Head of caudate nucleus (tissue), 42 donors: ENCODE data around the gene FNDC1.

Source experiments
- DNase-seq, 42 donors: peaks; one replicate each; pipeline versions ENCODE4 v3.0.0 to v3.0.0-alpha.2; 2020 to 2021; ENCODE audit warnings: mixed read lengths in 7 of 42
- intact Hi-C: fragments of 100-400 bp; cut with DNase I; formaldehyde crosslinking; loops from one replicate; pipeline ENCODE4 v1.15.0; 2022

Gene FNDC1

DNA sequence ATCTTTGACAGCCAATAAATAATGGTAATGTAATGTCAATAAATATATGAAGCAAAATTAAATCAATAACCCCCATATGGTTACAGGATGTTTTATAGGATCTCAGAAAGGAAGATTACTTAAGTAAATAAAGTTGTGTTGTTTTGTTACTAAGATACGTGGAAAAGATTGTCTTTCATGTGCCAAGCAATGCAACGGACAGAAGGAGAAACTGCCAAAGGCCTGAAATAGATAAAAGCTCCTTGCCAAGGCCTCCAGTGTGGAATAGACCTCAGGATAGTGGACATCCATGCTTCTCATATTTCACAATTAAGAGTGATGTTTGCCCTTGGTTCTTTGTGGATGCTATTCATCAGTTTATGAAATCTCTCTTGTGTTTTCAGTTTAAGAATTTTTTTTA lies 16.4 kb upstream of the FNDC1 start:
- intact Hi-C loops = no loop called here
- DNase-seq = no peak

DNA sequence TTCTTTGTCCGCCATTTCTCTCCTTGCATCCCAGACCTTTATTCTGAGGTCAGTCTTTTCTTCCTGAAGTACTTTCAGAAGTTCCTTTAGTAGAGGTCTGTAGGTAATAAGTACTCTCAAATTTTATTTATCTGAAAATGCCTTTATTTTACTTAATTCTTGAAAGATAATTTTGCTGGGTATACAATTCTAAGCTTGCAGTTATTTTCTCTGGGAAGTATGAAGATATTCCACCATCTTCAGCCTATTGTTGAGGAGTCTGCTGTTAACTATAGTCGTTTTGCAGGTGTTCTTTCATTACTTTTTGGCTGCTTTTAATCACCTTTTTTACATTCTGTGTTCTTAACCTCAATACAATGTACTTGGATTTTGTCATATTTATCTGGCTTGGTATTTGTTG lies 13.5 kb upstream of the FNDC1 start:
- DNase-seq = no peak
- intact Hi-C loops = no loop called here

- no peak for DNase-seq
- intact Hi-C loops = no loop called here
Measured at GRCh38 chr6:159156089-159156488, 13.1 kb upstream of the FNDC1 start.

GRCh38 chr6:159157431-159157830 lies 11.8 kb upstream of the FNDC1 start:
- intact Hi-C loops = no loop called here
- no peak for DNase-seq

DNA sequence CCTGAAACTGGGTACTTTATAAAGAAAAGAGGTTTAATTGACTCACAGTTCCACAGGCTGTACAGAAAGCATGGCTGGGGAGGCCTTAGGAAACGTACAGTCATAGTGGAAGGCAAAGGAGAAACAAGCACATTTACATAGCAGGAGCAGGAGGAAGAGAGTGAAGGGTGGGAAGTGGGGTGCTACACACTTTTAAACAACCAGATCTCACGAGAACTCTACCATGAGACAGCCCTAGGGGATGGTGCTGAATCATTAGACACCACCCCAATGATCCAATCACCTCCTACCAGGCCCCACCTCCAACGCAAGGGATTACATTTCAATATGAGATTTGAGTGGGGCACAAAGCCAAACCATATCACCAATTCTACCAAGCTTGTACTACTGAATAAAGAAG lies 7.4 kb upstream of the FNDC1 start:
- no peak for DNase-seq
- intact Hi-C loops = no loop called here

GRCh38 chr6:159163901-159164370 lies 5.3 kb upstream of the FNDC1 start:
- no peak for DNase-seq
- intact Hi-C loops = no loop called here

- intact Hi-C loops = no loop called here
- DNase-seq = no peak
Measured at GRCh38 chr6:159168536-159169192, 536 bp upstream of the FNDC1 start.

GRCh38 chr6:159169557-159170332 lies 545 bp downstream of the FNDC1 start:
- intact Hi-C loops = loop anchor here (10.0 kb wide), 1 partner anchor 475 kb away; no protein-coding TSS in a partner anchor

DNA sequence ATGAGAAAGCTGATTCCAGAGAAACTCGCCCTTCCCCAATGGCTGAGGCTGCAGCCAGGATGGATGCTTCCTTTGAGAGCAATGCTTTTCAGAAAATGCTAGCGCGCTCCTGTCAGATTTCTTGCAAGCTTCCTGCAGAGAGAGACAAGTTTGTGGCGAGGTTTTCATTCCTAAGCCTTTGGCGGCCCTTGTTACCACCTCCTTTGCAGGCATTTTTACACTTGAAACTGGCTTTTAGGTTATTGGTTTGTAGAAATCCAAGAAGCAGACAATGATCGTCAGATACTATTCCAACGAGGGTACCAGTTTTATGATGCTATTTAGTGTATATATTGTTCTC lies 1.1 kb downstream of the FNDC1 start:
- intact Hi-C loops = loop anchor here (10.0 kb wide), 1 partner anchor 474 kb away; no protein-coding TSS in a partner anchor
- DNase-seq = no peak

More at GRCh38 chr6:159169557-159170332, 545 bp downstream of the FNDC1 start:
- peak in 15 of 42 donors; percentile 4 to 41 (median 17) for DNase-seq

DNA sequence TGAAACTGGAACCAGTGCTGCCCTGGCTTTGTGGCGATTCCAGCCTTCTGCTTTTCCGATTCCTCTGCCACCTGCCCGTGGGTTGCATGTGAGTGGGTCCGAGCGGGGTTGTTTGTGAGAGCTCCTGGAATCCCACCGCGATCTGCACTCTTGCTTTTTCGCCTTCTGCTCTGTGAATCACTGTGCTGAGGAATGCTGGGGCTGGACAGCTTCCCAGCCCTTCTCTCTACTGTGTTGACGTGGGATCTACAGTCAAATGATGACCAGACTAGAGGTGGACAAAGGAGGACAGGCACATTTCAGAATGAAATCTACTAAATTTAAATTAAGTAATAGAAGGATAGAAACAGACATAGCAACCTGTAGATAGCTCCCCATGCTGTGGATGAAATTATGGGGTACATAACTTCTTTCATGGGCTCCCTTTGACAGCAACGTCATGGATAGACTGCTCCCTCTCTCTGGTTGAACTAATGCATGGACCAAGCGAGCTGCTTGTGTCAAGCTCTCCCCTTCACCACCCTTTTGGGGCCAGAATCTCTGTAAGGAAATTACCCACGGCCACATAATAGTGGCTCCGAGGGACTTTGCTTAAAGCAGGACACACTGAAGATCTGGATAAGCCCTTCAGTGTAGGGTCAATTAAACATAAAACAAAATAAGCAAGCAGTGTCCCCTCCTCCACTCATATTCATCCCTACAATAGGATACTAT lies 2.0 kb downstream of the FNDC1 start:
- intact Hi-C loops = loop anchor here (10.0 kb wide), 1 partner anchor 474 kb away; no protein-coding TSS in a partner anchor
- DNase-seq = no peak

DNA sequence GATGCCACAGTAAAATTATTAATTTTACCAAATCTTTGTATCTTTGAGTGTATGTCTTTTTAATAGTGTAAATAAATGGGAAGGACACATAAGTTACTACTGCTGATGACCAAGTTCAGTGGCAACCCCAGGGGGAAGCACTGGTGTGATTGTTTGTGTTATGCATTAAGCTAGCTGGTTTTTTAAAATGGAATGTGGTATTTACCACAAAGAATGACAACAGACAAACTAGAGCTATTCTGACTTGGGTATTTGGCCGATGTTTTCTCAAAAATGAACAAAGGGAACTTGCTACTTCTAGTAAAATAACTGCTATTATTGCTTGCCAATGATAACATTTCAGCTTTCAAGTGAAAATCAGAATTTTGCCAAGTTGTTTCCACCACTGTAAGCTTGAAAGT lies 2.9 kb downstream of the FNDC1 start:
- intact Hi-C loops = loop anchor here (10.0 kb wide), 1 partner anchor 473 kb away; no protein-coding TSS in a partner anchor
- DNase-seq = no peak

DNA sequence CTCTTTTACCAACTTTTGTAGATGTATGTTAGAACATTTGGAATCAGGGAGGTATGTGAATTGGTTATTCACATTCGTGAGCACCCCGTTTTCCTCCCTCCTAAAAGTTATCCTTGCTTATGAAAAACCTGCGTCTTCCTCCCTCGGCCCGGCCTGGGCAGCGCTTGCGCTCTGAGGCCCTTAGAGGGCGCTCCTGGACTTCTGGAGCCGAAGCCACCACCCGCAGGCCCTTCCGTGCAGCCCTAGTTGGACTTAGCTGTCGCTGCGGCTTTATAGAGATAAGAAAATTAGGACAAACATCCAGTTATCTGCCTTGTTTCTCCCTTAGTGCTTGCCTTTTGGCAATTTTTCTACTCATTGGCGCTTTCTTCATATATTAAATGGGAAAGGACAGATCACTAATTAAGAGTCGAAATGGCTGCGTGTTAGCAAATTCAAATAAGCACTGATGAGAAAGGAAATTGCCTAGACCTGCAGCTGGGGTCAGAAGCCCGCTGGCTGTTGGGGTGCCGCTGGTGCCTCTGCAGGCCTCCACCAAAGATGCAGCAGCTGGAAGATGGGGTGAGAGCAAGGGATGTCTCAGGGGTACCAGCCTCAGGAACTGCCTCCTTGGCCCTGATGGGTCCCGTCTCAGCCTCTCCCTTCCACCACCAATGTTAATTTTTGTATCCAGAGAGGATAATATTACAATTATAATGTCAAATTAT lies 5.2 kb downstream of the FNDC1 start:
- intact Hi-C loops = loop anchor here (10.0 kb wide), 1 partner anchor 470 kb away; no protein-coding TSS in a partner anchor
- peak in 41 of 42 donors; percentile 39 to 86 (median 69) for DNase-seq

DNA sequence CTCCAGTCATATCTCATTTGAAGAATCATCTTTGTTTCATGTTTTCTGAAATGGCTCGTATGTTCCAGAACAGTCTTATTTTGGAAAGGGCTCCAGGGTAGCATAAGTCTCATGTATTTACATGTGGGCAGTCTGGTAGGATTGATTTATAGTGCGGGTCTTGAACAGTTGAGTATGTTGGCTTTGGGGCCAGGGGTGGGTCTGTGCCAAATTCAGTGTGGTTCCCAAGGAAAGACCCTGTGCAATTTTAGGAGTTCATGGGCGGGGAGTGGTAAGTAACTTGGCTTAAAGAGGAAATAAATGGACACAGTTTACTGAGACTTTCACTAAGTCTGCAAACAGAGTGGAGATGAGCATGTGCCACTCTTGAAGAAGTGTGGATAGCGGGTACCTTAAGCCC lies 7.7 kb downstream of the FNDC1 start:
- no peak for DNase-seq
- intact Hi-C loops = loop anchor here (10.0 kb wide), 1 partner anchor 468 kb away; no protein-coding TSS in a partner anchor

GRCh38 chr6:159178847-159179246 lies 9.6 kb downstream of the FNDC1 start:
- intact Hi-C loops = loop anchor here (10.0 kb wide), 1 partner anchor 466 kb away; no protein-coding TSS in a partner anchor

GRCh38 chr6:159180001-159180400 lies 10.8 kb downstream of the FNDC1 start:
- intact Hi-C loops = no loop called here
- no peak for DNase-seq

More at GRCh38 chr6:159178847-159179246, 9.6 kb downstream of the FNDC1 start:
- no peak for DNase-seq

DNA sequence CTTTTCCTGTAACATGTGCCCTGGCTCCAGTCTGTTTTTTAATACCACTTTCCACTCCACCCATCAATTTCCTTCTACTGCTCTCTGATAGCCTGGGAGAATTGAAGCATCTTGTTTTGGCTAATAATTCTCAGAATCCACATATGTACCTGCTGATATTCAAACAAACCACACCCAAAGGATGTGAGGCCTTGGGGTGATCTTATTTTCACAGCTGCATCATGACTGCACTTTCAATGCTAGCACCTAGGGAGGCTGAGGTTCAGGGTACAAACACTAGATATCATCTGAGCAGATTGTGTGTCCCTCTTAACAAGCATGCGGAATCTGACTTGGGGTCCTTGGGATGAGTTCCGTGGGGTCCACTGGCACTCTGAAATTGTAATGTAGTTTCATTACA lies 12.7 kb downstream of the FNDC1 start:
- intact Hi-C loops = no loop called here
- DNase-seq = no peak

DNA sequence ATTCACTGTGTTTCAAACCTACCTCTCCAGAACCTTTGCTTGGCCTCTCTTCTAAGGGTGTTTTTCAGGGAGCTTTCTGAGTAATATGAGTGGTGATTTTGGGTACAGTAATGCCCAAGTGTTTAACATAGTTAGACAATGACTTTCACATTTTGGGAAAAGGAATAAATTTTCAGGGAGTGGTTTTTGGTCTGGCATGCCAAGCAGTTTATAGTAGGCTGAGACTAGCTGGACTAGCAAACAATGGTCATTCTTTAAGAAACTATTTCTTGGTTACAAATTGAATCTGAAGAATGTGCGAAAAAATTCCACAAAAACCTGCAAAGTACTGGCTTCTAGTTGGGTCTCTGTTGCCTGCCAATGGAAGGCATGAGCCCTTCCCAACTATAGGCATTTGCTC lies 15.4 kb downstream of the FNDC1 start:
- intact Hi-C loops = no loop called here
- no peak for DNase-seq

DNA sequence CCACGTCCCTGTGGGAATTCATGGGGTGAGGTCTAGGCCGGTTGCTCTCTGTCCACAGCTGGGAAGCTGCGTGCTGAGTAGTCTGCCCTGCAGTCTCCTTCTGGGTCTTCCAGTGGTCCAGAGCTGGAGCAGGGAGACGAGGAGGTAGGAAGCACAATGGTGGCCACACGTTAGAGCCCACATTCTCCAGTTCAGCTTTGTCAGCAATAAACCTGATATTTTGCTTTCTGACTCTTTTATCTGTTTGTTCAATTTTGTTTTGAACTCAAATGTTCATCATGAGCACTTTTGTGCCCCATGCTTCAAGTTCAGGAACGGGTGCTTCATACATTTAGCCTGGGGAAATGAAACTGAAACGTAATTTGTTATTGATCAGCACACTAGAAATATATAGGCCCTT lies 21.3 kb downstream of the FNDC1 start:
- no peak for DNase-seq
- intact Hi-C loops = no loop called here

- intact Hi-C loops = no loop called here
- no peak for DNase-seq
Measured at GRCh38 chr6:159193923-159194322, 24.7 kb downstream of the FNDC1 start.
